Esophagus (tissue), 2 donors: ENCODE measurements around the gene CATSPERB. TPM values are rescaled to one million over a fixed set of nuclear protein-coding genes. Genes with fewer than 3 reads are reported as not detected.

ENCODE experiments used
- H3K27ac ChIP-seq, 2 donors: one replicate each; pipeline ENCODE4 v1.5.1; 2013; ENCODE audit warnings: low read depth in 2 of 2, mild to moderate bottlenecking in 2 of 2, inconsistent platforms in 1 of 2, low read length in 1 of 2, moderate library complexity in 1 of 2
- H3K27me3 ChIP-seq, 2 donors: one replicate each; pipeline ENCODE4 v1.6.1; 2013; ENCODE audit warnings: low read length in 2 of 2, control low read depth in 1 of 2, mild to moderate bottlenecking in 1 of 2; ENCODE audit not compliant: insufficient read depth in 2 of 2, control insufficient read depth in 1 of 2
- H3K36me3 ChIP-seq, 2 donors: one replicate each; pipeline ENCODE4 v1.6.1; 2013; ENCODE audit warnings: low read length in 1 of 2; ENCODE audit not compliant: control insufficient read depth in 2 of 2, insufficient read depth in 2 of 2
- H3K4me1 ChIP-seq, 2 donors: one replicate each; pipeline ENCODE4 v1.6.1; 2013; ENCODE audit warnings: low read length in 1 of 2; ENCODE audit not compliant: control insufficient read depth in 2 of 2, insufficient read depth in 2 of 2
- H3K4me3 ChIP-seq, 2 donors: one replicate each; pipeline ENCODE4 v1.5.1; 2013; ENCODE audit warnings: low read length in 2 of 2, mild to moderate bottlenecking in 2 of 2, low read depth in 1 of 2, moderate library complexity in 1 of 2
- H3K9me3 ChIP-seq, 2 donors: one replicate each; pipeline ENCODE4 v1.6.1; 2013; ENCODE audit warnings: mild to moderate bottlenecking in 2 of 2, low read depth in 1 of 2, low read length in 1 of 2, moderate library complexity in 1 of 2; ENCODE audit not compliant: control insufficient read depth in 2 of 2, insufficient read depth in 1 of 2
- WGBS, 2 donors: extraction: QIAGEN DNeasy Blood & Tissue Kit; methylation state at CpG; one replicate each; pipeline ENCODE4 v1.1.7; 2013; 5-methylcytosine and 5-hydroxymethylcytosine counted together
- polyA plus RNA-seq, 2 donors: library from polyadenylated mRNA; stranded (reverse); fragments of 200-250 nt; gene quantifications; one replicate each; pipeline ENCODE4 v1.2.3, GENCODE V29; 2013
- donor health status: healthy with polysubstance abuse.
- donor health status: Bipolar disorder and iron deficiency.

Gene CATSPERB
- polyA plus RNA-seq, 2 donors: 0.19 to 0.69 TPM

DNA sequence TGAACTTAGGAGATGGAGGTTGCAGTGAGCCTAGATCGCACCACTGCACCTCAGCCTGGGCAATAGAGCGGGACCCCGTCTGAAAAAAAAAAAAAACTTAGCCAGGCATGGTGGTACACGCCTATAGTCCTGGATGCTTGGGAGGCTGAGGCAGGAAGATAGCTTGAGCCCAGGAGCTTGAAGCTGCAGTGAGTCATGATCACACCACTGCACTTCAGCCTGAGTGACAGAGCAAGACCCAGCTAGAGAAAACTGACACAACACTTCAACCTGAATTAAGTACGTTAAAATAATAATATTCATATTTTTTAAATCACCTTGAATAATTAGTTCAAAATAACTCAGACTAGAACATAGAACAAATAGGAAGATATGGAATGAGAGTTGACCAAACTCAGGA is 5.7 kb upstream of the CATSPERB start:
- 94 to 96% methylated on average over 5 of the region's 5 CpGs for WGBS, 2 donors
- Histone ChIP-seq H3K4me1 (no peaks in the 10 kb centered on the region), H3K27me3 (no peaks in the 10 kb centered on the region), H3K9me3 (no peaks in the 10 kb centered on the region), H3K4me3 (no peak overlapping the region), H3K27ac (no peak overlapping the region), H3K36me3 (no peaks in the 10 kb centered on the region)

- Histone ChIP-seq H3K36me3 (no peaks in the 10 kb centered on the region), H3K27ac (no peak overlapping the region), H3K4me1 (no peaks in the 10 kb centered on the region), H3K9me3 (no peaks in the 10 kb centered on the region), H3K27me3 (no peaks in the 10 kb centered on the region), H3K4me3 (no peak overlapping the region)
- WGBS, 2 donors: 30 to 32% methylated on average over 2 of the region's 2 CpGs
Observed at GRCh38 chr14:91732859-91733477, 1.1 kb upstream of the CATSPERB start.

DNA sequence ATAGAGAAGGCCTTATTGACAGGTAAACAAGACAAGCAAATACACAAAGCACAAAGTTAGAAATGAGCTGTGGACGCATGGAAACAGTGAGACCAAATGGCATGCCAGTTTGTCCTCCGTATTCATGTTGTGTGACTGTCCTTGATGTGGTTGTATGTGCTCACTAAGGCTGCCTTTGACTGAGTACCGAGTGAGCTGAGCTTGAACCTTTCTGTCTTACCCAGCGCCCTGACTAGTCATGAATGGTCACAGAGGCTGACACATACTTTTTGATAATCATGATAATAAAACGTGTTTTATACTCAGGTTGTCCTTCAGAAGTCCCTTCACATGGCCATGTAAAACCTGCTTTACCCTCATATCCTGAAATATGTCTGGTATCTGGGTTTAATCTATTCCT is 553 bp upstream of the CATSPERB start:
- Histone ChIP-seq H3K9me3 (no peaks in the 10 kb centered on the region), H3K4me3 (no peak overlapping the region), H3K36me3 (no peaks in the 10 kb centered on the region), H3K27me3 (no peaks in the 10 kb centered on the region), H3K27ac (no peak overlapping the region), H3K4me1 (no peaks in the 10 kb centered on the region)
- 74 to 82% methylated on average over 5 of the region's 5 CpGs for WGBS, 2 donors

DNA sequence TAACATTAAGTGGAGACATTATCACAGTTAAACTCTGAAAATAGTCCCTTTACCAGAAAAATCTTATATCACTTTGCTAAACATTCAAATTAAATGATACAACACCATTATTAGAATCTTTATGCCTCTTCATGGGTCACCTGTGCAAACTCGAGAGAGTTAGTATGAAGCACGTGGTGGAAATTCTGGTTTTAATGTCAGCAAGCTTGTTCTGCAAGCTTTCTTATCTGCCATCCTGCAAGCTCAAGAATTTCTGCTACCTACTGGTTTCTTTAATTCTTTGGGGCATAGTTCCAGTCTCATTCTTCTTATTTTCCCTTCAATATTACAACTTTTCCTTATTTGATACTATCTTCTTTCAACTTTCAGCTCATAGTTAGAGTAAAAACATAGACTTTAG is 868 bp downstream of the CATSPERB start:
- peaks cover 0 to 2% of the 10 kb centered on the region in 2 donors for H3K27me3 ChIP-seq
- H3K4me3 ChIP-seq: no peak overlapping the region
- no peaks in the 10 kb centered on the region for H3K9me3 ChIP-seq
- H3K27ac ChIP-seq: no peak overlapping the region
- WGBS, 2 donors: 49 to 67% methylated on average over 2 of the region's 2 CpGs
- H3K4me1 ChIP-seq: no peaks in the 10 kb centered on the region
- no peaks in the 10 kb centered on the region for H3K36me3 ChIP-seq

DNA sequence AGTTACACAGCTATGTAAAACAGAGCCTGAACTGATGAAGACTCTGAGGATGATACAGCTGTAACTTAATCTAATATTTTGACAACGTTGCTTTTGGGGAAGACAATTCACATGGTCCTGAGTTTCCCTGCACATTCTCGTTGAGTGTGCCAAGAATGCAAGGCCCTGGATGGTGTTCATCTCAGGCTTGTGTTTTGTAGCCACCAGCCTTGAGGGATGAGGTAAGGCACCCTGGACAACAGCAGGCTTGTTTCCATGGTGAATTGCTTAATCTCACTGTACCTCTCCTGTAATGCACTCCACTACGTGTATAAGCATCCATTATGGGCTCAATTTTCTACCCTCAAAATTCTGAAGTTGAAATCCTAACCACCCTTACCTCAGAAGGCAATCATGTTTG is 2.1 kb downstream of the CATSPERB start:
- 67 to 70% methylated on average over 3 of the region's 3 CpGs for WGBS, 2 donors
- Histone ChIP-seq H3K27me3 (peaks cover 0 to 2% of the 10 kb centered on the region in 2 donors), H3K36me3 (no peaks in the 10 kb centered on the region), H3K27ac (no peak overlapping the region), H3K4me3 (no peak overlapping the region), H3K9me3 (no peaks in the 10 kb centered on the region), H3K4me1 (no peaks in the 10 kb centered on the region)

DNA sequence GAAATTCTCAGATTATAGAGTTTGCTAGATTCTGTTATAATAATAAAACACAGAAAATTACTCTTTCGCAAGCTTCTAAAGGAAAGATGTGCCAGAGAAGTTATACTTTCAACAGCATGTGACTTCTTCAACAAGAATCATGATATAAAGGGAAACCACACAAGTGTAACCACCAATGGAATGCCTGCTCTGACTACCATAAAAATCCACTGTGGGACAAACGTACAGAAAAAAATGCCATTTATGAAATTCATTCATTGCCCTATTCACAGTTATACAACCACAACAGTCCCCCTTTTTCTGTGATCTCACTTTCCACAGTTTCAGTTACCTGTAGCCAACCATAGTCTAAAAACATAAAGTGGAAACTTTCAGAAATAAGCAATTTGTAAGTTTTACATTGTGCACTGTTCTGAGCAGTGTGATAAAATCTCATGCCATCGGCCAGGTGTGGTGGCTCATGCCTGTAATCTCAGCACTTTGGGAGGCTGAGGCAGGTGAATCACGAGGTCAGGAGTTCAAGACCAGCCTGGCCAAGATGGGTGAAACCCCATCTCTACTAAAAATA is 3.2 kb downstream of the CATSPERB start:
- no peak overlapping the region for H3K27ac ChIP-seq
- WGBS, 2 donors: 79 to 80% methylated on average over 4 of the region's 4 CpGs
- no peaks in the 10 kb centered on the region for H3K4me1 ChIP-seq
- H3K9me3 ChIP-seq: no peaks in the 10 kb centered on the region
- no peak overlapping the region for H3K4me3 ChIP-seq
- peaks cover 0 to 2% of the 10 kb centered on the region in 2 donors for H3K27me3 ChIP-seq
- no peaks in the 10 kb centered on the region for H3K36me3 ChIP-seq

DNA sequence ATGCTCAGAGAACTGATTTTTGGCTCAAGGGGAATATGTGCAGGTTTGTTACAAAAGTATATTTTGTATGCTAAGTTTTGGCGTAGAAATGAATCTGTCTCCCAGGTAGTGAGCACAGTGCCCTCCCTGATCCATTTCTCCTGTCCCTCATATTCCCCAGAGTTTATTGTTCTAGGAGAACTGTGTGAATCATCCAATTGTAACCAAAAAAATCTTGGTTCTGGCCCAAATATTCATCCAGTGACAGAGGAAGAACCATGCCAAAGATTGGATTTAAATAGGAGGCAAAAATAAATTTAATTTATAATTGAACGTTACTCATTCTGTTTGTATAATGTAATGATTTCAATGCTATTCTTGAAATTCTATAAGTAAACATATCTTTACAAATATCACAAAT is 4.8 kb downstream of the CATSPERB start:
- Histone ChIP-seq H3K36me3 (no peaks in the 10 kb centered on the region), H3K9me3 (no peaks in the 10 kb centered on the region), H3K4me1 (no peaks in the 10 kb centered on the region)

GRCh38 chr14:91723501-91723900 is 8.4 kb downstream of the CATSPERB start:
- whole genome bisulfite sequencing, 2 donors: 86 to 89% methylated on average over 2 of the region's 2 CpGs
- Histone ChIP-seq H3K4me1 (no peaks in the 10 kb centered on the region), H3K36me3 (no peaks in the 10 kb centered on the region), H3K27ac (no peak overlapping the region), H3K27me3 (peaks cover 0 to 2% of the 10 kb centered on the region in 2 donors), H3K4me3 (no peak overlapping the region), H3K9me3 (no peaks in the 10 kb centered on the region)

More for the DNA sequence above, 4.8 kb downstream of the CATSPERB start:
- Histone ChIP-seq H3K4me3 (no peak overlapping the region), H3K27ac (no peak overlapping the region), H3K27me3 (peaks cover 0 to 2% of the 10 kb centered on the region in 2 donors)
- 65 to 84% methylated on average over 2 of the region's 2 CpGs for WGBS, 2 donors

- H3K4me1 ChIP-seq: no peaks in the 10 kb centered on the region
- no peak overlapping the region for H3K27ac ChIP-seq
Observed at GRCh38 chr14:91722386-91722785, 9.5 kb downstream of the CATSPERB start.

GRCh38 chr14:91719839-91720238 is 12.0 kb downstream of the CATSPERB start:
- H3K36me3 ChIP-seq: no peaks in the 10 kb centered on the region
- H3K27ac ChIP-seq: no peak overlapping the region
- WGBS, 2 donors: 55 to 60% methylated on average over 3 of the region's 3 CpGs
- H3K4me1 ChIP-seq: no peaks in the 10 kb centered on the region
- H3K4me3 ChIP-seq: no peak overlapping the region
- H3K27me3 ChIP-seq: no peaks in the 10 kb centered on the region
- H3K9me3 ChIP-seq: no peaks in the 10 kb centered on the region

More at GRCh38 chr14:91722386-91722785, 9.5 kb downstream of the CATSPERB start:
- H3K9me3 ChIP-seq: no peaks in the 10 kb centered on the region
- H3K36me3 ChIP-seq: no peaks in the 10 kb centered on the region
- H3K27me3 ChIP-seq: peaks cover 0 to 2% of the 10 kb centered on the region in 2 donors
- H3K4me3 ChIP-seq: no peak overlapping the region
